Amygdala (tissue), 56 donors: ENCODE results near the gene SAYSD1.

ENCODE experiments used
- DNase-seq, 56 donors: peaks; one replicate each; lab custom pipeline; 2025; lab: John Stamatoyannopoulos, UW

Gene SAYSD1

GRCh38 chr6:39080246-39080875 lies 34.6 kb downstream of the SAYSD1 start:
- DNase-seq = no peak

GRCh38 chr6:39079197-39080125 lies 35.5 kb downstream of the SAYSD1 start:
- DNase-seq = no peak

DNA sequence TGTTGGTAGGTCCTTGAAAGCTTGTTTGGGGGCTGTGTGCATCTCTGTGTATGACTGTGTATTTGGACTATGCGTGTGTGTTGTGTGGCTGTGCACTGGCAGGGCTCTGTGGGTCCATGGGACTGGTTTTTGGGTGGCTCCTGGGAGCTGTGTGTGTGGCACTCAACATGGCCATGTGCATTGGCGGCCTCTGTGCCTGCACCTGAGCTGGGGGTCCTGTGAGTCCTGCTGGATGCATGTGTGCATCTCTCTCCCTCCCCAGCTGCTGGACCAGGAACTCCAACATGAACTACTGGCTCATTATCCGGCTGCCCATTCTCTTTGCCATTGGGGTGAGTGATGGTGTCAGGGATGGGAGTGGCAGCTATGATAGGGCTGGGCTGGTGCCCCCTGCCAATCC lies 36.3 kb downstream of the SAYSD1 start:
- DNase-seq = no peak

DNA sequence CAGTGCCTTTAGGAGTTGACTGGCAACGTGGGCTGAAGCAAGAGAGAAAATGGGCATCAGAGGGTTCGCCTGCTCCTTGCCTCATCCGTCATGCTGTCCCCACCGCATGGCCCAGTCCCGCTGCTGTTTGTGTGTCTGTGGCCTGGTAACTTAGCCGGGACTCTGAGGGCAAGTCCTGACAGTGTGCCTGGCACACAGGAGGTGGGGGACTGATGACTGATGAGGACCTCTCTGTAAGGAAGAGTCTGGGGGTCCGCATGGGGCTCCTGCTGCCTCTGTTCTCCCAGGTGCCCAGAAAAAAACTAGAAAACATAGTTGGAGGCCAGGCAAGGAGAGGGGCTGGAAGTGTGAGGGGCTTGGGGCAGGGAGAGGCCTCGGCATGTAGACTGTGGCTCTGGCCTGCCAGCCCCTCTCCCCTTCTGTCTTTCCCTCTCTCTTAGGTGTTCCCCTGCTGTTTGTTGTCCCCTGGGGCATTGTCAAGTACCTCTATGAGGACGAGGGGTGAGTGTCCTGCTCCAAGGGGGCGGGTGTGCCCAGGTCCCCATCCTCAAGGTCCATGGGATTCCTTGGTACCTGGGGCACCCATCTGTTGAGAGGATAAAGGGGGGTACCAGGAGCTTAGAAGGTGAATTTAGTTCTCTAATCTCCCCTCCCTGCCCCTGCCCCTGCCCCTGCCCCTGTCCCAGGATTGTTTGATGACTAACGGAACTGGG lies 36.9 kb downstream of the SAYSD1 start:
- DNase-seq = no peak

GRCh38 chr6:39076623-39077535 lies 38.1 kb downstream of the SAYSD1 start:
- DNase-seq = no peak

- DNase-seq = no peak
These were observed 39.0 kb downstream of the SAYSD1 start for GRCh38 chr6:39075807-39076622.

- no peak for DNase-seq
These were observed 39.8 kb downstream of the SAYSD1 start for GRCh38 chr6:39075010-39075686.

- DNase-seq = no peak
These were observed 40.5 kb downstream of the SAYSD1 start for GRCh38 chr6:39074486-39074885.

DNA sequence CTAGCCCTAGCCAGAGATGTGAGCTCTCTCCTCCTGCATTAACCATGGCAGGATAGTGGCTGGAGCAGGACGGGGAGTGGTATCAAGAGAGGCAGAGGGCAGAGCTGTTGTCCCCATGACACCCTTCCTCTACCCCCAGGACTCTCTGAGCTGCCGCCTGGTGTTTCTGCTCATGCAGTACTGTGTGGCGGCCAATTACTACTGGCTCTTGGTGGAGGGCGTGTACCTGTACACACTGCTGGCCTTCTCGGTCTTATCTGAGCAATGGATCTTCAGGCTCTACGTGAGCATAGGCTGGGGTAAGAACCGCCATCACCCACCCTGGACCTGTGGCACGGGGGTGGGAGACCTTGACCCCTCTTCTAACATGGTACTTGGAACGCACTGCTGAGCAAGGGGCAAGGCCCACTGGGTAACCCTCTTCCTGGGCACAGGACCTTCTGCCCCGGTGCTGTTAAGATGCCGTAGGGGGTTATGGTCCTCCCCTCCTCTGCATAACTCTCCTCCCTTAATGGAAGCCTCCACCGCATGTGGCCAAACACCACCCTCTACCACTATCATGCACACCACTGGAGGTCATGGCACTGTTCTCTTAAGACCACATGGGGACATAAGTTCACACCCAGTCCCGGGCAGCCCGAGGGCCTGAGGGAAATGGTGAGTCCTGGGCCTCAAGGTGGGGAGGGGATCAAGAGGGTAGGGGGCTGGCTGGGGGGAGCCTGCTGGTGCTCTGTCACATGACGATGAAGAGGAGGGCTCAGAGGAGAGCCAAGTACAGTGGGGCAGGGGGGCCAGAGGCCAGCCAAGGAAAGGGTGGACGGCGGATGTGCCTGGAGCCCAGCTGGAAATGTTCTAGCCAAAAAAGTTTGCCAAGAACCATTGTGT lies 41.3 kb downstream of the SAYSD1 start:
- DNase-seq = no peak

DNA sequence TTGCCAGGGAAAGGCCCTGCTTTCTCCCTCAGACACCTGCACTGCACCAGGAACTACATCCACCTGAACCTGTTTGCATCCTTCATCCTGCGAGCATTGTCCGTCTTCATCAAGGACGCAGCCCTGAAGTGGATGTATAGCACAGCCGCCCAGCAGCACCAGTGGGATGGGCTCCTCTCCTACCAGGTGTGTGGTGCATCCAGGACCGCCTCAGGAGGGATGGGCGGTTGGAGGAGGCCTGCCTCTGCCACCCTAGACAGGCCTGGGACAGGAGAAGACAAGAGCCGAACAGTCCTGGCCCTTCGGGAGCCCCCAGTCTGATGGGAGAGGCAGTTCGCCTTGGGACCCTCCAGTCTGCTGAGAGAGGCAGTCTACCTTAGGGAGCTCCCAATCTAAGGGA lies 42.2 kb downstream of the SAYSD1 start:
- no peak for DNase-seq

- DNase-seq = no peak
These were observed 46.6 kb downstream of the SAYSD1 start for GRCh38 chr6:39068391-39068790.

- no peak for DNase-seq
These were observed 49.4 kb downstream of the SAYSD1 start for GRCh38 chr6:39065561-39065960.

GRCh38 chr6:39063526-39063925 lies 51.5 kb downstream of the SAYSD1 start:
- no peak for DNase-seq

DNA sequence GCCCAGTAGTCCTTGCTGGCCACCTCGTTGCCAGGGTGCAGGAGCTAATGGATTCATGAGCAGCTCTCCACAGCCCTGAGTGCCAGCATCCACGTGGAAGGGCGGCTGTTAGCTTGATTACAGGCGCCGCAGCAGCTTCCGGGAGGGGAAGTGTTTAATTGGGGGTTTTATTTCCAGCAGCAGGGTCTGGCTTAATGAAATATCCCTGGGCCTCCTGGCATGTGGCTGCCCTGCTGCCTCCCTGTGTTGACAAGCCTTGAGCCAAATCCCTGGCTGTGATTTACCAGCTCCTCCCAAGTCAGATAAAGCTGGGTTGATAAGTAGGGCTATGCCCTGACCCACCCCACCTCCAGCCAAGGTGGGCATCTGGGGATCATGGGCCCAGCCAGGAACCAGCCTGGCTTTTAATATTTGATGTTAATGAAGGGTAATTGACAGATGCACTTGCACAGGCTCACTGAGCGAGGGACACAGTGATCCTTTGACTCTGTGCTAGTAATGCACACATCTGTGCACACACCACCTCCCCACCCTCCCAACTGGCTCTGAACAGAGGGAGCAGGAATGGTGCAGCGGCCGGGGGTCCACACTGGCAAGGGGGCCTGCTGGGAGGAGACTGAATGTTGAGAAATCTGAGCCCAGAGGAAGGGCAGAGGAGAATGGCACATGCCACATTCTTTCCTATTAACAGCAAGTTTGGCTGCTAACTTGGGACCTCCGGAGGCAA lies 52.8 kb downstream of the SAYSD1 start:
- DNase-seq = no peak

- DNase-seq = no peak
These were observed 53.4 kb downstream of the SAYSD1 start for GRCh38 chr6:39061588-39061987.

DNA sequence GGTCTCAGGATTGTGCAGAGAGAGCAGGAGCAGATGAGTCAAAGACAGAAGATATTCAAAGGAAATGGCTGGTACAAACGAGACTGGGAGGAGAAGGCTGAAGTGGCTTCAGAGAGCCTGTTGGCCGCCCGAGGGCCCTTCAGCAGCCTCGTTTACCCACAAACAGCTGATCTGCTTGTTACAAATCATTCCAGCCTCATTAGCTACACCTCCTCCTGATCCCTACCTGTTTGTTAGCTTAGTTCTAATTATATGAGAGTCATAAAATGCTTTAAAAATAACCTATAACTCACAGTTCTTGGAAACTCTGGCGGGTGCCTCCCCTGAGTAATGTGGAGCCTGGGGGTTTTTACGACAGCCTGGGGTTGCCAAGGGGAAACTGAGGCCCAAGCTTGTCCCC lies 53.8 kb downstream of the SAYSD1 start:
- DNase-seq = no peak
